SU-DHL-6 (cell line): ENCODE measurements around the gene DUSP12.

ENCODE experiments used
- CTCF ChIP-seq: fragments of 200-600 bp; sonication (generic); IDR thresholded peaks from one replicate; pipeline ENCODE4 v1.5.1; 2017; ENCODE audit warnings: antibody characterized with exemption, mild to moderate bottlenecking, low read length, moderate library complexity; ENCODE audit not compliant: insufficient read depth, poor library complexity, severe bottlenecking
- EZH2phosphoT487 ChIP-seq: fragments of 200-600 bp; sonication (generic), shearing (Covaris generic); conservative IDR thresholded peaks from 2 replicates; pipeline ENCODE4 v1.6.1; 2018; ENCODE audit warnings: mild to moderate bottlenecking, antibody characterized with exemption, low read length, moderate library complexity, mixed read lengths

GRCh38 chr1:161763522-161764098 lies 14.0 kb downstream of the DUSP12 start:
- TF ChIP-seq CTCF (peak; percentile 90), EZH2phosphoT487 (no peak)
